Smooth muscle cell (in vitro differentiated cells): ENCODE results near the gene PRKCZ. TPM values are rescaled to one million over a fixed set of nuclear protein-coding genes. Genes with fewer than 3 reads are reported as not detected.

ENCODE experiments used
- DNase-seq: peaks from one replicate; lab custom pipeline; 2025; ENCODE audit not compliant: unreplicated experiment; lab: John Stamatoyannopoulos, UW
- H2AFZ ChIP-seq: fragments of 200-600 bp; sonication (generic); 2 replicates; pipeline ENCODE4 v1.6.0; 2016; ENCODE audit warnings: antibody characterized with exemption, low read depth, mild to moderate bottlenecking
- H3F3A ChIP-seq: fragments of 200-600 bp; sonication (generic); 2 replicates; pipeline ENCODE4 v1.6.0; 2017; ENCODE audit warnings: antibody characterized with exemption, low read depth
- H3K27ac ChIP-seq: fragments of 200-600 bp; sonication (generic); 2 replicates; pipeline ENCODE4 v1.5.1; 2016; ENCODE audit warnings: low read depth, mild to moderate bottlenecking
- H3K27me3 ChIP-seq: fragments of 200-600 bp; sonication (generic); 2 replicates; pipeline ENCODE4 v1.6.1; 2016; ENCODE audit warnings: low read depth, mild to moderate bottlenecking
- H3K36me3 ChIP-seq: fragments of 200-600 bp; sonication (generic); 2 replicates; pipeline ENCODE4 v1.5.1; 2016; ENCODE audit warnings: low read depth
- H3K4me1 ChIP-seq: fragments of 200-600 bp; sonication (generic); 2 replicates; pipeline ENCODE4 v1.5.1; 2016; ENCODE audit warnings: low read depth
- H3K4me2 ChIP-seq: fragments of 200-600 bp; sonication (generic); 2 replicates; pipeline ENCODE4 v1.6.0; 2016; ENCODE audit warnings: mild to moderate bottlenecking
- H3K4me3 ChIP-seq: fragments of 200-600 bp; sonication (generic); 2 replicates; pipeline ENCODE4 v1.5.1; 2016; ENCODE audit warnings: mild to moderate bottlenecking
- H3K79me2 ChIP-seq: fragments of 200-600 bp; sonication (generic); 2 replicates; pipeline ENCODE4 v1.6.0; 2016; ENCODE audit warnings: low read depth, mild to moderate bottlenecking
- H3K9ac ChIP-seq: fragments of 200-600 bp; sonication (generic); 2 replicates; pipeline ENCODE4 v1.6.0; 2016; ENCODE audit warnings: low read depth
- H3K9me3 ChIP-seq: fragments of 200-600 bp; sonication (generic); replicated peaks from 2 replicates; pipeline ENCODE4 v1.5.1; 2016; ENCODE audit warnings: low read depth
- H4K20me1 ChIP-seq: fragments of 200-600 bp; sonication (generic); 2 replicates; pipeline ENCODE4 v1.6.0; 2016; ENCODE audit warnings: low read depth
- CTCF ChIP-seq: fragments of 200-600 bp; sonication (generic); IDR thresholded peaks from 2 replicates; pipeline ENCODE4 v1.5.1; 2017; ENCODE audit warnings: borderline replicate concordance, mild to moderate bottlenecking, antibody characterized with exemption; ENCODE audit not compliant: insufficient read depth, poor library complexity, severe bottlenecking
- WGBS: methylation state at CpG from one replicate; pipeline ENCODE4 v1.1.7; 2016; ENCODE audit warnings: low lambda C conversion rate; 5-methylcytosine and 5-hydroxymethylcytosine counted together
- polyA plus RNA-seq: library from polyadenylated mRNA; unstranded; fragments of >200 nt; fragmentation: Nextera tagmentation; extraction: Ambion mirVana; gene quantifications from 2 replicates; pipeline ENCODE4 v1.2.1, GENCODE V29; 2016
- total RNA-seq: library from RNA; depleted of rRNA; stranded (reverse); fragments of >200 nt; gene quantifications from 2 replicates; pipeline ENCODE4 v1.2.3, GENCODE V29; 2014

Gene PRKCZ
- total and polyA plus RNA-seq, 2 experiments from 2014 or later, result 5.8 to 10.3 TPM

GRCh38 chr1:2126331-2127186 lies 76.3 kb downstream of the PRKCZ start:
- no peaks in the 10 kb centered on the region for H4K20me1 ChIP-seq
- no peak overlapping the region for H3K4me3 ChIP-seq
- 94% methylated on average over 37 of the region's 39 CpGs for WGBS
- no peaks in the 10 kb centered on the region for H3K27me3 ChIP-seq
- H3K4me1 ChIP-seq, result peaks cover 6% of the 10 kb centered on the region
- H3F3A ChIP-seq, result no peaks in the 10 kb centered on the region
- no peak overlapping the region for H3K4me2 ChIP-seq
- no peak for TF ChIP-seq CTCF
- no peak overlapping the region for H2AFZ ChIP-seq
- no peak overlapping the region for H3K9ac ChIP-seq
- H3K36me3 ChIP-seq, result no peaks in the 10 kb centered on the region
- H3K27ac ChIP-seq, result no peak overlapping the region
- H3K9me3 ChIP-seq, result no peaks in the 10 kb centered on the region
- DNase-seq, result no peak
- H3K79me2 ChIP-seq, result no peaks in the 10 kb centered on the region

GRCh38 chr1:2127187-2128145 lies 77.3 kb downstream of the PRKCZ start:
- WGBS, result 92% methylated on average over 25 of the region's 30 CpGs
- no peak for DNase-seq
- Histone ChIP-seq H3K4me1 (peaks cover 8% of the 10 kb centered on the region), H2AFZ (no peak overlapping the region), H3K27ac (no peak overlapping the region), H3K36me3 (no peaks in the 10 kb centered on the region), H4K20me1 (no peaks in the 10 kb centered on the region), H3K4me3 (no peak overlapping the region), H3K9me3 (no peaks in the 10 kb centered on the region), H3K4me2 (peak overlapping the region; percentile 61), H3K9ac (no peak overlapping the region), H3K27me3 (no peaks in the 10 kb centered on the region), H3K79me2 (no peaks in the 10 kb centered on the region), H3F3A (no peaks in the 10 kb centered on the region)
- no peak for TF ChIP-seq CTCF

- Histone ChIP-seq H3F3A (no peaks in the 10 kb centered on the region), H3K4me2 (peak overlapping the region; percentile 61), H3K4me1 (peaks cover 11% of the 10 kb centered on the region), H3K27me3 (no peaks in the 10 kb centered on the region), H3K9ac (no peak overlapping the region), H3K4me3 (no peak overlapping the region), H4K20me1 (no peaks in the 10 kb centered on the region), H3K36me3 (no peaks in the 10 kb centered on the region), H2AFZ (no peak overlapping the region), H3K9me3 (no peaks in the 10 kb centered on the region), H3K27ac (no peak overlapping the region), H3K79me2 (no peaks in the 10 kb centered on the region)
- DNase-seq, result no peak
- TF ChIP-seq CTCF, result no peak
- 74% methylated on average over 29 of the region's 29 CpGs for WGBS
Measured at GRCh38 chr1:2128189-2128901, 78.1 kb downstream of the PRKCZ start.
